ENCODE results near the gene ZNF575.
A peak's percentile ranks its signal among the peaks of the same experiment; 100 is the strongest.

The ZNF575 gene, protein sequence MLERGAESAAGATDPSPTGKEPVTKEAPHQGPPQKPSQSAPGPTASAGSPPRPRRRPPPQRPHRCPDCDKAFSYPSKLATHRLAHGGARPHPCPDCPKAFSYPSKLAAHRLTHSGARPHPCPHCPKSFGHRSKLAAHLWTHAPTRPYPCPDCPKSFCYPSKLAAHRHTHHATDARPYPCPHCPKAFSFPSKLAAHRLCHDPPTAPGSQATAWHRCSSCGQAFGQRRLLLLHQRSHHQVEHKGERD

DNA sequence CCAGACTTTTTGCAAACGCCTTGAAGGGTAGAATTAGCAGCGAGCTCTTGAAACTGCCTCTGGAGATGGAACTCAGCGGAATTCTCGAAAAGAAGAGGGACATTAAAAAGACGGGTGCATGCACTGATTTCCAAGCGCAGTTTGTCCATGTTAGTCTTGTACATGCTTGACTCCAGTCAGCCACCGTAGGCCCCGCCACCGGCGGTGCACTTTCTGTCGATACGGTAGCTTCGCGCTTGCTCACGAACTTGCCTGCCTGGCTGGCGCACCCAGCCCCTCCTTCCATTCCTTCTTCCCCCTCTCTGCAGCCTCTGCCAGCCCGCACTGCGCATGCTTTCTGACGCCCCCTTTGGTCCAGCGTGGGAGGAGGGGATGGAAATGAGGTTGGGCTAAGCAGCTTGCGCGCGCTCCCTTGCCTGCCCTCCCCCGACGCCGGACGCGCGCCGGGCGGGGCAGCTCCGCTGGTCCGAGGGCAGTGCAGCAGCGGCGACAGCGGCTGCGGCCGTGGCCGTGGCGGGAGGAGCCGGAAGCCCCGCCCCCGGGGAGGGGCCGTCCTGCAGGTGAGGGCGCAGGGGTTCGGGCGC, at the start of gene ZNF575:
Gene ZNF575 (plus strand): TSS at position 227 of the 584 bp plus-strand sequence. CDS start 1,235 bp downstream, outside the sequence.
- peak; percentile 68 for DNase-seq

DNA sequence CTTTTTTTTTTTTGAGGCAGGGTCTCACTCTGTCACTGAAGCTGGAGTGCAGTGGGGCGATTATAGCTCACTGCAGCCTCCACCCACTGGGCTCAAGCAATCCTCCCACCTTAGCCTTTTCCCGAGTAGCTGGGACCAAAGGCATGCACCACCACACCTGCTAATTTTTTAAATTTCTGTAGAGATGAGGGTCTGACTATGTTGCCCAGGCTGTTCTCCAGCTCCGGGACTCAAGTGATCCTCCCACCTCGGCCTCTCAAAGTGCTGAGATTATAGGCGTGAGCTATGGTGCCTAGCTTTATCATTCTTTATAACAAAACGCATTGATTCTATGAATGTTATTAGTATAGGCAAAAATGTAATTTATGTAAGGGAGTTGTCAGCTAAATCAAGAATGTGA, 49.7 kb upstream of the ZNF575 start:
- DNase-seq: no peak

DNA sequence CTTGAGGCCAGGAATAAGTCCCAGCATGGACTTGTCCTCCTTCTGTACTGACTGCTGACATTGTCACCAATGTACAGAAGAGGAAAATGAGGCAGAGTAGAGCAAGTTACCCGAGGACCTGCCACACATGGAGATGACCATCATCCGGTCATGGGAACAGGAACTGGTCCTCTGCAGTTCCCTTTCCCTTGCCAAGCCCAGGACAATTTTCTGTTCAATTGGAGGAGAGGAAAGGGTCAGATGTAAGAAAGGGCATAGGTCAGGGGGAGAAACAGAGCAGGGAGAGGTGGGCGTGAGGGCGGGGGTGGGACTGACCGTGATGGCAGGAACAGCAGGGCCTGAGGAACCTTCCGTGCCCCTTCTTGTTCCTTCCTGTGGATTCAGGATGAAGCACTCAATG, 47.0 kb upstream of the ZNF575 start:
- no peak for DNase-seq

DNA sequence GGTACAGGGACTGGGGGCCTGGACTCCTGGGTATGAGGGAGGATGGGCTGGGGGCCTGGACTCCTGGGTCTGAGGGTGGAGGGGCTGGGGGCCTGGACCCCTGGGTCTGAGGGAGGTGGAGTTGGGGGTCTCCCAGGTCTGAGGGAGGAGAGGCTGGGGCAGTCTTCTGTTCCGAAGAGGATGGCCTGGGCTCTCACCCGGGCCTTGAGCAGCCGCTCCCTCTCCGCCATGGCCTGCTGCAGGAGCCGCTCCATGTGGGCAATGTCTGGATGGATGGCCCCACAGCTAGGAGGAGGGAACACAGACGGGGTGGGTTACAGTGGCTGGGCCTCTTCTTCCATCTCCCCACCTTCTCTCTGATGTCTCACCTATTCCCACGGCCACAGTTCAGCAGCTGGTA, 46.6 kb upstream of the ZNF575 start:
- no peak for DNase-seq

DNA sequence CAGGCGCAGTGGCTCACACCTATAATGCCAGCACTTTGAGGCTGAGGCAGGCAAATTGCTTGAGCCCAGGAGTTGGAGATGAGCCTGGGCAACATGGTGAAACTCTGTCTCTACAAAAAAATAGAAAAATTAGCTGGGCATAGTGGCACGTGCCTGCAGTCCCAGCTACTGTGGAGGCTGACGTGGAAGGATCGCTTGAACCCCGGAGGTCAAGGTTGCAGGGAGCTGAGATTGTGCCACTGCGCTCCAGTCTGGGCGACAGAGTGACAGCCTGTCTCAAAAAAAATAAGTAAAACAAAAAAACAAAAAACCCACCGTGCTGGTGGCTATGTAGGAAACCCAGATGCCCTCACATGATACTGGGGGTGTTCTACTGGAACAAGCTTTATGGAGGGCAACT, 44.8 kb upstream of the ZNF575 start:
- DNase-seq: no peak

DNA sequence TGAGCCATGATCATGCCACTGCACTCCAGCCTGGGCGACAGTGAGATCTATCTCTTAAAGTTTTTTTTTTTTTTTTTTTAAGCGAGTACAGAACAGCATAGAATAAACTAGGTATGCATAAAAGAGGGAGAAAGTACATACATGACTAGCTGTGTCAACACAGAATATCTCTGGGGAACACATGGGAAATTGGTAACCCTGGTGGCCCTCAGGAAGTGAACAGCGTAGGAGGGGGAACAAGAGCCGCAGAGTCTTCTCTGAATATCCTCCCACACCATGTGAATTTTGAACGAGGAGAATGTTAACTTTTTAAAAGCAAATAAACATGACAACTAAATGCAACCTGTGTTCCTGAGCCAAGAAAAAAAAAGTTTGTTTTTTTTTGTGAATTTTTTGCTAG, 43.7 kb upstream of the ZNF575 start:
- DNase-seq: no peak

DNA sequence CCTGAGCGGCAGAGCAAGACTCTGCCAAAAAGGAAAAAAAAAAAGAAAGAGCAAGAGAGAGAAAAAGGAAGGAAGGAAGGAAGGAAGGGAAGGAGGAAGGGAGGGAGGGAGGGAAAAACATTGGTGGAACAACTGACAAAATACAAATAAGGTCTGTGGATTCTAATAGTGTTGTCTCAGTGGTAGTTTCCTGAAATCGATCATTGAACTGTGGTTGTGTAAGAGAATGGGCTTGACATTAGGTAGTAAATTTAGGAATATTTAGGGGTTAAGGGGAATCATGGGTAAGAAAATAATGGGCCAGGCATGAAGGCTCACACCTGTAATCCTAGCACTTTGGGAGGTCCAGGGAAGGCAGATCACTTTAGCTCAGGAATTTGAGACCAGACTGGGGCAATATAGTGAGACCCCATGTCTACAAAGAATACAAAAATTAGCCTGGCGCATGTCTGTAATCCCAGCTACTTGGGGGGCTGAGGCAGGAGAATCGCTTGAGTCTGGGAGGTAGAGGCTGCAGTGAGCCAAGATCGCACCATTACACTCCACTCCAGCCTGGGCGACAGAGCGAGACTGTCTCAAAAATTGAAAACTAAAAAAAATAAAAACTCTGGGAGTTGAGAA, 42.9 kb upstream of the ZNF575 start:
- no peak for DNase-seq

DNA sequence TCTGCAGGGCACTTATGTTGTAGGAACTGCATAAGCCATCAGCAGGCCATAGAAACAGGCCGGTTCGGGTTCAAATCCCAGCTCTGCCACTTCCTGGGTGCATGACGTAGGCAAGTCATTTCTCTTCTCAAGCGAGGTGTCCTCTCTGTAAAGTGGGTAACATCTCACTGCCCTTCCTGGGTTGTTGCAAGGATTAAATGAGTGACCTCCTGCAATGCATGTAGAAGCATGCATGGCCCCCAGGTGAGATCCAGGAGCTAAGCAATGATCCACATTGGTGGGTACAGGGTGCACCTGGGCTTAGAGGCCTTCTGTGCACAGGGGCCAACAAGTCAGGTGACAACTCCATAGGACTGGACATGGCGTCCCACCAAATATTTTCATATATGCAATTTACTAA, 42.2 kb upstream of the ZNF575 start:
- no peak for DNase-seq

DNA sequence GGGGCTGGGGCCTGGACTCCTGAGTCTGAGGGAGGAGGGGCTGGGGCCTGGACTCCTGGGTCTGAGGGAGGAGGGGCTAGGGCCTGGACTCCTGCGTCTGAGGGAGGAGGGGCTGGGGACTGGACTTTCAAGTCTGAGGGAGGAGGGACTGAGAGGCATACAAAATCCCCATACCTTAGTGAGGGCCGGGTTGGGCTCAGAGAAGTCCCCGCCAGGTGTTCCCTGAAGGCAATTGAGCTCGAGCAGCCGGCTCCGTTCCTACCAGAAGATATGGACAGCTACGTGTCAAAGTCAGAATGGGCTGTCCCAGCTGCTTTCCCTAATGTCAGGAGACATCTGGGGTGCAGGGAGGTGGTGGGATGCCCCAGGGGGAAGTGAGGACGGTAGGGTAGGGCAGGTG, 37.9 kb upstream of the ZNF575 start:
- no peak for DNase-seq

DNA sequence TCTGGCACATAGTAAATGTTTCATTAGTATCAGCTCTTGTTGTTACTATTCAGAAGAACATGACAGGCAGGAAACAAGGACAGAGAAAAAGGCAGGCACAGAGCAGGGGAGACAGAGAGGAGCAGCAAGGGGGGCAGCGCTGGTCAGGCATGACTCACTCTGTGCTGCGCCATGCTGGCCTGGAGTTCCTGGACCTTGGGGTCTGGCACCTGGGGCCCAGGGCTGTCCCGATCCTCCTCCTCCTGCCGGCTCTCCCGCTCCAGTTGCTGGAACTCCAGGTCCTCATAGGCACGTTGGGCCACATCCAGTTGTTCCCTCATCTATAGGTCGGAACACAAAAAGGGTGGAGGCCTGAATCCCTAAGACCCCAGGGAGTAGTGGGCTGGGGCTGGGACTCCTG, 36.0 kb upstream of the ZNF575 start:
- no peak for DNase-seq

DNA sequence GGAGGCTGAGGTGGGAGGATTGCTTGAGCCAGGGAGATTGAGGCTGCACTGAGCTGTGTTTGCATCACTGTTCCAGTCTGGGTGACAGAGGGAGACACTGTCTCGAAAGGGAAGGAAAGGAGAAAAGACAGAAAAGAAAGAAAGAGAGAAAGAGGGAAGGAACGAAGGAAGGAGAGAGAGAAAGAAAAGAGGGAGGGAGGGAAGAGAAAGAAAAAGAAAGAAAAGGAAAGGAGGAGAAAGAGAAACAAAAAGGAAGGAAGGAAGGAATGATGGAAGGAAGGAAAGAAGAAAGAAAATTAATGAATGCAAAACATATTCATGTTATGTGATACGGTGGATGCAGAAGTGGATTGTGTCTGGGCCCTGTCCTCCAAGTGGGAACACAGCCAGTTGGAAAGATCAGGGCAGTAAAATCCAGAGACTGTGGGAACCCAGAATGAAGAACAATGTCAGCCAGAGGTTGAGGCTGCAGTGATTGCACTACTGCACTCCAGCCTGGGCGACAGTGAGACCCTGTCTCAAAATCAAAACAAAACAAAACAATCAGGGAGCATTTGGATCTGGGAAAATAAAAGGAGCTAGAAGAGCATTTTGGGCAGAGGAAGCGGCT, 34.6 kb upstream of the ZNF575 start:
- no peak for DNase-seq

DNA sequence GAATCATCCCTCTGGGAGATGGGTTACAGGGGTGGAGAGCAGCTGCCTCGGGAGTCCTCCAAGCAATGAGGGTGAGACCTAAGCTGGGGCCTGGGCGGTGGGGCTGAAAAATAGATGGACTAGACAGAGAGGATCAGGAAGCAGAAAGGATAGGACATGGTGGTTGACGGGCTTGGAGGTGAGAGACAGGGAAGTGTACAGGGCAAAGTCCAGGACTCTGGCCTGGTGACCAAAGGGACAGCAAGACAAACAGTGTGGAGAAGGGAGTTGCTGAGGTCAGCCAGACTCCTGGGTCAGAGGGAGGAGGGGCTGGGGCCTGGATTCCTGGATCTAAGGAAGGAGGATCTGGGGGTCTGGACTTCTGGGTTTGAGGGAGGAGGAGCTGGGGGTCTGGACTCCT, 33.9 kb upstream of the ZNF575 start:
- no peak for DNase-seq

DNA sequence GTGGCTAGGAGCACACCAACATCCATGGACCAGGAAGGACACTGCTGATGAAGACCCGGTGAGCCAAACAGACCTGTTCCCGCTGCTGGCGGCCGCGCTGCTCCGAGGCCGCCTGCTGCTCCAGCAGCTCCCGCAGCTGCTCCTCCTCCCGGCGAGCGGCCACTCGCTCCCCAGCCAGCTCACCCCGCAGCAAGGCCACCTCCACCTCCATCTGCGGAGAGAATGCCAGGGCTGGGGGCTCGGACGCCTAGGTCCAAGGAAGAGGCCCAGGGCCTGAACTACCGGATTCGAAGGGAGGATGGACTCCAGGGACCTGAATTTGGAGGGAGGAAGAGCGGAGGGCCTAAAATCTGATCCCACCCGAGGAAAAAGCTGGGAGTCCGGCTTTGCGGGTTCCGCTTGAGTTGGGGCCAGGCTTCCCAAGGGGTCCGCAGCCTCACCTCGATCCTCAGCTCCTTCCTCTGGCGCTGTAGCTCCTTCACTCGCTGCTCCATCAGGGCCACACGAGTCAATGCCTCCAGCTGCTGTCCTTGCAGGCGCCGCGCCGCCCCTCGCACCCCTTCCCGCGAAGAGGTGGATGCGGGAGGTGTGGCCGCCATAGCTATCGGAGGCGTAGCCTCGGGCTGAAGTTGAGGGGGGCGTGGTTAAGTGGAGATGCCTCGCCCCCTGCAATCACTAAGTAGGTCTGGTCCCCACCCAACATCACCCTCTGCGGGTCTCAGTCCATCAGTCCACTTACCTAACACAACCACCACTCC, 31.1 kb upstream of the ZNF575 start:
- no peak for DNase-seq

DNA sequence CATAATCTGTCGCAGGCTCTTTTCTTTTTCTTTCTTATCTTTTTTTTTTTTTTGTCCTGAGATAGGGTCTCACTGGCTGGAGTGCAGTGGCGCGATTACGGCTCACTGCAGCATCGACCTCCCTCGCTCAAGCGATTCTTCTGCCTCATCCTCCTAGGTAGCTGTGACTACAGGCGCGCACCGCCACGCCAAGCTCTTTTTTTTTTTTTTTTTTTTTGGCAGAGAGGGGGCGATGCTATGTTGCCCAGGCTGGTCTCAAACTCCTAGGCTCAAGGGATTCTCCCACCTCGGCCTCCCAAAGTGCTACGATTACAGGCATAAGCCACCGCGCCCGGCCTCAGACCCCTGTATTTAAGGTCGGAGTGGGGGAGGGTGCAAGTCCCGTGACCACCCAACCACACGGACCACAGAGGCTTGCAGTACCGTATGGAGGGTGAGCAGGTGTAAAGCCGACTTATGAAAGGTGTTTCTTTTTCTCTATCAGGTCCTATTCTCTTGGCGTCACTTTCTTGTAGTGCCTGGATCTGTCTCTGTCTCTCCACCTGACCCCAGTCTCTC, 30.5 kb upstream of the ZNF575 start:
- no peak for DNase-seq

DNA sequence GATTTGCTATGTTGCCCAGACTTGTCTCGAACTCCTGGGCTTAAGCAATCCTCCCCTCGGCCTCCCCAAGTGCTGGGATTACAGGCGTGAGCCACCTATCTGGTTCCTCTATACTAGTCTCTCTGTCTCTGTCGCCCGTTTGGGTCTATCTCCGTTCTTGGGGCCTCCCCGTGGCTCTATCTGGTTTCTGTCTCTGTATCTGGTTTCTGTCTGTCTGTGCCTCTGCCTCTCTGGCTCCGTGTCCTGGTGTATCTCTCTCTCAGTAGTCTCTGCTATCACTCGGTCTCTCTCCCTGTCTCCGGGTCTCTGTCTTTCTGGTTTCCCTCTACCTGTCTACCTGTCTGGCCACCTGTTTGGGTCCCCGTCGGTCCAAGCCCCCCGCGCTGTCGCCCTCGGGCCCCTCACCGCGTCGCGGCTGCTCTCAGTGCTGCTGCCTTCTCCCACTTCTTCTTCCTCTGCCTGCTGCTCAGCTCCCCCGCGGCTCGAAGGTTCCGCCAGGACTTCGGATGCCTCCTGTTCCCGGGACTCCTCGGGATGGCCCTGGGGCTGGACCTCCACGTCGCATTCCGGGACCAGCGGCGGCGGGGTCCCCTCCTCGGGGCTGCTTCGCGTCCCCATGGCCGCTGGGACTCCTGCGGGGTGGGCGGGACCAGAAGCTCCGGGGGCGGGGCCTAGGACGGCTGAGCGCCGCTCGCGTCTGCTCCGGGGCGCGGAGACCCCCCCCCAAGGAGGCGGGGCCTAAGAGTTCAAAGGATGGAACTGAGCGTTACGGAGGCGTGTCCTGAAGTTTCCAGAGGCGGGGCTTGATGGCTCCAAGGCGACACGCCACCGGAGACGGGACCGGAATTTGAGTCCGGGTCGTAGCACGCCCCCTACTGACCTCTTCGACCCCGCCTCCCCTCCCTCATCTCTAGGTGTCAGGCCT, 29.2 kb upstream of the ZNF575 start:
- no peak for DNase-seq

DNA sequence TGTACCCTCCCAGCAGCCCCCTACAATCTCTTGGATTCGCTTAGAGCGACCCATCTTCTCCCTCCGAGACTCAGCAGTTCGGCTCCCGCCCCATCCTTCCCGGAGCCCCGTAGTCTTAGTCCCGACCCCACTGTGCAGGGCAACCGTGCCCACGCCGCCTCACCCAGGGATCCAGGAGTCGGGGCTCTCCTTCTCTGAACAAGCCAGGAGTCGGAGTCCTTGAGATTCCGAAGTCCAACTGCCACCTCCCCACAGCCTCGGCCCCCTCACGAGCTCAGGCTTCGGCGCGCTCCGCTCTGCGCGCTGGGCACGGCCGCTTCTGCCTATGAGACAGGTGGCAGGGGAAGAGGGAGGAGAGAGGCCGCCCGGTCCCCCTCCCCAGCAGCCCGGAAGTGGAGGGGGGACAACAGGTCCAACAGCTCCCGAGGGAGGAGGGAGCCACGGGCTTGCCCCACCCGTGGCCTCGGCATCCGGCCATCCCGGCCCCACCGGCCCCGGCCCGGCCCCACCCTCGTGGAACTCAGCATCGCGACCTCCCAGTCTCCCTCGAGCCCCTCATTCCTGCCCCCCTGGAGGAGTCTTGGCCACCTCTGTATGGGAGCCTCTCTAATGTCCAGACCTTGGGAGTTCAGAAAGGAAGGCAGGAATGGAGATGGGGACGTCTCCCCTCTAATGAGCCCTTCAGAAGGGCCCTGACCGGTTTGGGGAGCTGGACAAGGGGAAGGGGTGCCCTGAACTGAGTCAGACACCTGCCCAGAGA, 28.4 kb upstream of the ZNF575 start, which contains the start of gene PHLDB3:
Gene PHLDB3 (minus strand): TSS at position 321 of the 760 bp plus-strand sequence. CDS start 628 bp downstream, outside the sequence.
- DNase-seq: no peak

DNA sequence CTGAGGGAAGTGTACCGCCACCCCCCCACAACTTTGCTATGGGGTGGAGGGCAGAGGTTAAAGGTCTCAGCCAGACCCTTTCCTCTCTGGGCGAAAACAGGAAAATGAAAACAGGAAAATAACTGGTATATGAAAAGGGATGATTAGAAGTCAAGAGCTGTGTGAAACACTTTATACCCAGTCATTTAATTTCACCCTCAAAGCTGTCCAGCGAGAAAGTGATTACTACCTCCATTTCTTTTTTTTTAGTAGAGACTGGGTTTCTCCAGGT, 27.9 kb upstream of the ZNF575 start:
- DNase-seq: no peak

DNA sequence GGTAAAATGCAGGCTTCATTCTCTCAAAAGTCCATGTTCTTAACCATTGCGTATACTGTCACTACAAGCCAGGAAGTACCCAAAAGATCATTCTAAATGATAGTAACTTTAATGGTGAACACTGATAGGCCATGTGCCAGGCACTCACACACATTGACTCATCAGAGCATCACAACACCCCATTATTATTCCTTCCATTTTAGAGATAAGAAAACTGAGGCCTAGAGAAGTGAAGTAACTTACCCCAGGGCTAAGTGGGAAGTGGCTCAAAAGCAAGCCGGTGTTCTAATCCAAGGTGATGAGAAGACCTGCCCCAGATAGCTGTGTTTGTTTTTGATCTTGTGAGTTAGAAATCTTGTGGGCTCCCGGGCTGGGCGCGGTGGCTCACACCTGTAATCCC, 27.0 kb upstream of the ZNF575 start:
- DNase-seq: no peak

DNA sequence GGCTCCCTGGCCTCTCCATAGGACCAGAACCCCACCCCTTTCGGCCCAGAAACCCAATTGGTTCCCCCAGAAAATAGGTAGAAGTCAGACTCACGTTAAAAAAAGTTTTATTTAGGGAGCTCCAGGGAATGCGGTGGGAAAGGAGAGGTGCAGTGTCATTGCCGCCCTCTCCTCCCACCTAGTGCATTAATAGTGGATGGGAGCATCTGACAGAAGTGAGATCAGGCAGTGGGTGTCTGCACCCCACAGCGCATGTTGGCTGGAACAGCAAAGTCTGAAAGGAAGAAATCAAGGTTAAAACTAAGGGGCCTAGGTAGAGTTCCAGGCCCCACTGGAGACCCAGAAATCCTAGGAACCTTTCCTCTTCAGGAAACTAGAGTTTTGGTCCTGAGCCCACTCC, 26.4 kb upstream of the ZNF575 start:
- DNase-seq: no peak

DNA sequence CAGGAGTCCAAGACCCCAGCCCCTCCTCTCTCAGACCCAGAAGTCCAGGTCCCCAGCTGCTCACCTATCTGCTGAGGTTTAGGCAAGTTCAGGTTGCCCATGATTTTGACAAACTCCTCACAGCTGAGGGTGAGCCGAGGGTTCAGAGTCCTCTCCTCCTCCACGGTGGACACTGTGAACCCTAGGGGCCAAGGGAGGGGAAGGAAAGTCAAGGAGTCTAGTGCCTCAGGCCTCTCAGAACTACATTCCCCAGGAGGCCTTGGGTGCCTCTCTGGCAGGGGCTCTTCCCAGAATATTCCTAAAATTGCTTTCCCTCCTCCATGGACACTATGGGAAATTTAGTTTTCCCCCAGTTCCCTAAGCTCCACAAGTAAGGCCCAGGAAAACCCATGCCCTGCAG, 25.1 kb upstream of the ZNF575 start:
- DNase-seq: no peak

DNA sequence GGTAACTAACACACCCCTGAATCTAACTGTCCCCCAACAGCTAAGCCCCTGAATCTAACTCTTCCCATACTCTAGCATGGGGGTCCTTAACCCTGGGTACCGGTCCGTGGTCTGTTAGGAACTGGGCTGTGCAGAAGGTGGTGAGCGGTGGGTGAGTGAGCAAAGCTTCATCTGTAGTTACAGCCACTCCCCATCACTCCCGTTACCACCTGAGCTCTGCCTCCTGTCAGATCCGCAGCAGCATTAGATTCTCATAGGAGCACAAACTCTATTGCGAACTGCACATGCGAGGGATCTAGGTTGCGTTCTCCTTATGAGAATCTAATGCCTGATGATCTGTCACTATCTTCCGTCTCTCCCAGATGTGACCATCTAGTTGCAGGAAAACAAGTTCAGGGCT, 22.3 kb upstream of the ZNF575 start:
- DNase-seq: no peak

Data from NCI-H2107 (cell line).